IMR-90 (cell line): Measurements from ENCODE around the gene PGS1. TPM values are rescaled to one million over a fixed set of nuclear protein-coding genes. Genes with fewer than 3 reads are reported as not detected.
A peak's percentile ranks its signal among the peaks of the same experiment; 100 is the strongest.

Experiments
- ATAC-seq: fragments of 200-7000 bp; cut with Tn5 transposase; 2 replicates; pipeline ENCODE4 v1.9.1; 2020; ENCODE audit warnings: low read depth, mild to moderate bottlenecking, moderate library complexity
- BruUV-seq: library from RNA; stranded (reverse); fragments of 400-500 nt; replicated peaks from 2 replicates; lab custom pipeline; 2021; lab: Mats Ljungman, UMichigan
- CTCF ChIA-PET: fragments of 300-600 bp; formaldehyde crosslinking; extraction: SDS; loops from one replicate; lab custom pipeline; 2021; ENCODE audit warnings: antibody characterized with exemption; lab: Yijun Ruan, JAX
- POLR2A ChIA-PET: fragments of 300-600 bp; sonication (Branson Sonifier 250); formaldehyde crosslinking; loops from one replicate; lab custom pipeline; 2022; ENCODE audit warnings: antibody characterized with exemption; ENCODE audit not compliant: unreplicated experiment; lab: Charles Lee
- DNase-seq: peaks from one replicate; pipeline ENCODE4 v3.0.0; 2013
- H2AFZ ChIP-seq: replicated peaks from 2 replicates; pipeline ENCODE3; 2013; ENCODE audit warnings: low read length, mild to moderate bottlenecking; ENCODE audit not compliant: poor library complexity
- H2AK5ac ChIP-seq: 2 replicates; pipeline ENCODE4 v1.6.1; 2013; ENCODE audit warnings: low read depth, low read length, inconsistent platforms
- H2AK9ac ChIP-seq: replicated peaks from 2 replicates; pipeline ENCODE3; 2013; ENCODE audit warnings: mild to moderate bottlenecking, low read depth, low read length, moderate library complexity; ENCODE audit not compliant: poor library complexity
- H2BK120ac ChIP-seq: 2 replicates; pipeline ENCODE4 v1.6.1; 2013; ENCODE audit warnings: low read depth, low read length, inconsistent platforms
- H2BK15ac ChIP-seq: 3 replicates; pipeline ENCODE4 v1.6.1; 2013; ENCODE audit warnings: low read depth, low read length, inconsistent platforms
- H2BK20ac ChIP-seq: 2 replicates; pipeline ENCODE4 v1.6.1; 2013; ENCODE audit warnings: low read depth, mild to moderate bottlenecking, inconsistent platforms, low read length, moderate library complexity
- H2BK5ac ChIP-seq: 2 replicates; pipeline ENCODE4 v1.6.1; 2013; ENCODE audit warnings: mild to moderate bottlenecking, low read depth, low read length, inconsistent platforms; ENCODE audit not compliant: poor library complexity, severe bottlenecking
- H3K14ac ChIP-seq: replicated peaks from 2 replicates; pipeline ENCODE4 v1.6.1; 2013; ENCODE audit warnings: low read depth, low read length, inconsistent platforms
- H3K18ac ChIP-seq: 2 replicates; pipeline ENCODE4 v1.6.1; 2013; ENCODE audit warnings: low read depth, low read length, control low read depth
- H3K23ac ChIP-seq: 2 replicates; pipeline ENCODE4 v1.6.1; 2013; ENCODE audit warnings: low read depth, low read length, inconsistent platforms
- H3K27ac ChIP-seq: 2 replicates; pipeline ENCODE4 v1.5.1; 2013; ENCODE audit warnings: mild to moderate bottlenecking, control low read depth, low read length; ENCODE audit not compliant: insufficient read depth
- H3K27me3 ChIP-seq: 2 replicates; pipeline ENCODE4 v1.6.1; 2013; ENCODE audit warnings: low read length; ENCODE audit not compliant: control insufficient read depth, insufficient read depth
- H3K36me3 ChIP-seq: 2 replicates; pipeline ENCODE4 v1.6.1; 2013; ENCODE audit warnings: low read length, mixed read lengths; ENCODE audit not compliant: control insufficient read depth, insufficient read depth
- H3K4ac ChIP-seq: 2 replicates; pipeline ENCODE4 v1.6.1; 2013; ENCODE audit warnings: low read depth, low read length, inconsistent platforms
- H3K4me1 ChIP-seq: 2 replicates; pipeline ENCODE4 v1.6.1; 2013; ENCODE audit warnings: low read length, mixed read lengths; ENCODE audit not compliant: control insufficient read depth, insufficient read depth
- H3K4me2 ChIP-seq: 2 replicates; pipeline ENCODE4 v1.6.1; 2013; ENCODE audit warnings: low read depth, mild to moderate bottlenecking, control low read depth, low read length, moderate library complexity
- H3K4me3 ChIP-seq: 2 replicates; pipeline ENCODE4 v1.5.1; 2013; ENCODE audit warnings: low read depth, mild to moderate bottlenecking, control low read depth, low read length, moderate library complexity; ENCODE audit not compliant: insufficient read depth
- H3K56ac ChIP-seq: 2 replicates; pipeline ENCODE4 v1.6.1; 2013; ENCODE audit warnings: low read length, inconsistent platforms; ENCODE audit not compliant: insufficient read depth; ENCODE audit errors: extremely low read depth
- H3K79me1 ChIP-seq, 2 experiments: 2 replicates each; pipeline ENCODE4 v1.6.1; 2013; ENCODE audit warnings: low read length in 2 of 2, inconsistent platforms in 1 of 2, low read depth in 1 of 2
- H3K9ac ChIP-seq: 2 replicates; pipeline ENCODE4 v1.6.1; 2013; ENCODE audit warnings: low read depth, low read length, control low read depth
- H3K9me1 ChIP-seq: 2 replicates; pipeline ENCODE4 v1.6.1; 2013; ENCODE audit warnings: low read length, inconsistent platforms; ENCODE audit not compliant: insufficient read depth
- H3K9me3 ChIP-seq: 2 replicates; pipeline ENCODE4 v1.6.1; 2013; ENCODE audit warnings: low read length; ENCODE audit not compliant: control insufficient read depth, insufficient read depth
- H4K20me1 ChIP-seq: 2 replicates; pipeline ENCODE4 v1.6.1; 2013; ENCODE audit warnings: low read length, inconsistent platforms; ENCODE audit not compliant: insufficient read depth
- H4K5ac ChIP-seq: 2 replicates; pipeline ENCODE4 v1.6.1; 2013; ENCODE audit warnings: mild to moderate bottlenecking, low read depth, low read length, control low read depth
- H4K8ac ChIP-seq, 2 experiments: 2 replicates each; pipeline ENCODE4 v1.6.1; 2013; ENCODE audit warnings: low read depth in 2 of 2, low read length in 2 of 2, control low read depth in 1 of 2, inconsistent platforms in 1 of 2
- H4K91ac ChIP-seq: 2 replicates; pipeline ENCODE4 v1.6.1; 2013; ENCODE audit warnings: low read depth, low read length, inconsistent platforms; ENCODE audit not compliant: insufficient read depth
- BHLHE40 ChIP-seq: fragments of 150-350 bp; IDR thresholded peaks from 2 replicates; pipeline ENCODE4 v1.6.1; 2016; ENCODE audit warnings: mild to moderate bottlenecking, low read depth, low read length
- CEBPB ChIP-seq: IDR thresholded peaks from 2 replicates; pipeline ENCODE4 v1.6.1; 2012; ENCODE audit warnings: low read depth, low read length, improper control_type of control experiment
- CHD1 ChIP-seq: IDR thresholded peaks from 2 replicates; pipeline ENCODE4 v1.6.1; 2012; ENCODE audit warnings: low read depth, low read length, improper control_type of control experiment
- FOS ChIP-seq: fragments of 150-350 bp; IDR thresholded peaks from 2 replicates; pipeline ENCODE4 v1.6.1; 2016; ENCODE audit warnings: low read depth, low read length
- MAFK ChIP-seq: IDR thresholded peaks from 2 replicates; pipeline ENCODE4 v1.6.1; 2012; ENCODE audit warnings: low read depth, low read length, improper control_type of control experiment
- MAZ ChIP-seq: IDR thresholded peaks from 2 replicates; pipeline ENCODE4 v1.6.1; 2012; ENCODE audit warnings: low read depth, mild to moderate bottlenecking, low read length, improper control_type of control experiment, moderate library complexity, borderline replicate concordance
- MXI1 ChIP-seq: IDR thresholded peaks from 2 replicates; pipeline ENCODE4 v1.6.1; 2012; ENCODE audit warnings: low read depth, mild to moderate bottlenecking, low read length, moderate library complexity, borderline replicate concordance
- NFE2L2 ChIP-seq: fragments of 150-350 bp; IDR thresholded peaks from 2 replicates; pipeline ENCODE4 v1.6.1; 2016; ENCODE audit warnings: low read depth, mild to moderate bottlenecking, low read length
- POLR2A ChIP-seq: IDR thresholded peaks from 2 replicates; pipeline ENCODE4 v1.6.1; 2012; ENCODE audit warnings: mild to moderate bottlenecking, low read depth, low read length
- RAD21 ChIP-seq: IDR thresholded peaks from 2 replicates; pipeline ENCODE4 v1.6.1; 2012; ENCODE audit warnings: low read length, improper control_type of control experiment
- RCOR1 ChIP-seq: IDR thresholded peaks from 2 replicates; pipeline ENCODE4 v1.6.1; 2012; ENCODE audit warnings: mild to moderate bottlenecking, low read length, improper control_type of control experiment; ENCODE audit not compliant: insufficient replicate concordance
- RFX5 ChIP-seq: IDR thresholded peaks from 2 replicates; pipeline ENCODE4 v1.8.0; 2012; ENCODE audit warnings: low read depth, mild to moderate bottlenecking, low read length, moderate library complexity
- SMC3 ChIP-seq: fragments of 150-350 bp; IDR thresholded peaks from 2 replicates; pipeline ENCODE4 v1.6.1; 2016; ENCODE audit warnings: low read depth, mild to moderate bottlenecking, antibody characterized with exemption, low read length, moderate library complexity
- WGBS, 2 experiments: methylation state at CpG; one replicate each; pipeline versions ENCODE4 v1.1.5 to v1.1.7; 2013; ENCODE audit warnings: missing lambda C conversion rate in 2 of 2; ENCODE audit not compliant: insufficient read length in 1 of 2; ENCODE audit errors: extremely low coverage in 2 of 2; 5-methylcytosine and 5-hydroxymethylcytosine counted together
- dilution Hi-C: fragments of 300-500 bp; cut with HindIII; formaldehyde crosslinking; loops from one replicate; pipeline ENCODE4 v1.14.3; 2018; ENCODE audit warnings: low sequenced_read_pairs; ENCODE audit not compliant: unreplicated experiment
- in situ Hi-C: fragments of 300-500 bp; cut with MboI; formaldehyde crosslinking; loops from 3 replicates; pipeline ENCODE4 v1.14.3; 2019; ENCODE audit warnings: low sequenced_read_pairs, inconsistent platforms, mixed read lengths
- intact Hi-C: fragments of 100-400 bp; cut with micrococcal nuclease; formaldehyde crosslinking; loops from 2 replicates; pipeline ENCODE4 v1.10.0; 2022
- polyA plus RNA-seq, 3 experiments: library from polyadenylated mRNA; depleted of rRNA; stranded (reverse); fragments of >200 nt; gene quantifications; 2 replicates each; pipeline ENCODE4 v1.2.3, GENCODE V29; 2012; ENCODE audit warnings: low replicate concordance in 1 of 3
- total RNA-seq: library from RNA; depleted of rRNA; stranded (reverse); fragments of >200 nt; gene quantifications from 2 replicates; pipeline ENCODE4 v1.2.3, GENCODE V29; 2012
- TF ChIP-seq, protein P1 (sequence below): fragments of 150-350 bp; IDR thresholded peaks from 2 replicates; pipeline ENCODE4 v1.6.1; 2017; ENCODE audit warnings: mild to moderate bottlenecking, antibody characterized with exemption, low read length, low read depth
- TF ChIP-seq, protein P2 (sequence below): fragments of 150-350 bp; IDR thresholded peaks from 2 replicates; pipeline ENCODE4 v1.6.1; 2016; ENCODE audit warnings: low read depth, mild to moderate bottlenecking, low read length, moderate library complexity, borderline replicate concordance
- TF ChIP-seq, protein P3 (sequence below): conservative IDR thresholded peaks from 2 replicates; pipeline ENCODE4 v1.5.1; 2012; ENCODE audit warnings: mild to moderate bottlenecking, low read depth, low read length, improper control_type of control experiment

Gene PGS1
- total and polyA plus RNA-seq, 2 of the 4 experiments (the other 2 are of a cell fraction): 18.5 to 43.2 TPM

DNA sequence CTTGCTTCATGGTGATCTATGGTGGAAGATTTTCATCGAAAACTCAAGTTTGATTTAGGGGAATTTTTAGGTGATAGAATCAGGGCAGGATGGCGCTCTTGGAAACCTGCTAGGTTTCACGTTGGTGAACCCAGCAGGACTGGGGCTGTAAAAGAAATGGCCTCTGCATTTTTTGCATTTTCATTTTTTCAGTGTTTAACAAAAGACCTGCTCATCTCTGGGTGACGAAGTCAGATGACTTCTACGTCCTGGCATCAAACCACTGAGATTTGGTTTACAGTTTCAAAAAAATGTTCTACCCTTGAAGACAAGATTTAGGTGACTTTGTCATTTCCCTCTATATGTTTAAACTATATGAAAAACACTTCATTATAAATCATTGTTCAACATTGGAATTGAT is 1.9 kb downstream of the PGS1 start:
- Histone ChIP-seq H3K79me1 (peaks cover 11 to 58% of the 10 kb centered on the region in 2 experiments; a peak in 3 of 4 replicates), H3K4me1 (peaks cover 22% of the 10 kb centered on the region), H3K4me3 (no peak overlapping the region), H4K91ac (no peak overlapping the region), H3K23ac (no peak overlapping the region), H4K8ac (no peak overlapping the region), H4K5ac (no peak overlapping the region), H2AFZ (no peak overlapping the region), H2BK15ac (no peak overlapping the region; the same call in 2 of the 3 replicates), H3K9me3 (no peaks in the 10 kb centered on the region), H3K4me2 (no peak overlapping the region), H3K27ac (no peak overlapping the region), H2BK20ac (no peak overlapping the region), H3K18ac (no peak overlapping the region), H2AK5ac (no peak overlapping the region), H3K9ac (no peak overlapping the region), H4K20me1 (peaks cover 25% of the 10 kb centered on the region; the same call in 1 of the 2 replicates), H3K9me1 (peaks cover 24% of the 10 kb centered on the region), H3K27me3 (no peaks in the 10 kb centered on the region), H3K56ac (no peak overlapping the region), H2AK9ac (no peak overlapping the region), H2BK5ac (no peak overlapping the region), H3K4ac (no peak overlapping the region), H3K14ac (no peak overlapping the region), H3K36me3 (peaks cover 2% of the 10 kb centered on the region), H2BK120ac (no peak overlapping the region)
- CTCF ChIA-PET: no interaction called here
- WGBS, 2 experiments: 100% methylated on average over 1 of the region's 5 CpGs; no CpG with 5 or more reads in 1 of the 2 experiments
- dilution Hi-C loops: no loop called here
- intact Hi-C loops: no loop called here
- ATAC-seq: no peak
- in situ Hi-C loops: no loop called here
- TF ChIP-seq FOS (no peak), RCOR1 (no peak), MAZ (no peak), CEBPB (no peak), BHLHE40 (no peak), CHD1 (no peak), POLR2A (no peak), NFE2L2 (no peak), RFX5 (no peak), MXI1 (no peak), MAFK (no peak), RAD21 (no peak), SMC3 (no peak)
- TF ChIP-seq, protein P1, sequence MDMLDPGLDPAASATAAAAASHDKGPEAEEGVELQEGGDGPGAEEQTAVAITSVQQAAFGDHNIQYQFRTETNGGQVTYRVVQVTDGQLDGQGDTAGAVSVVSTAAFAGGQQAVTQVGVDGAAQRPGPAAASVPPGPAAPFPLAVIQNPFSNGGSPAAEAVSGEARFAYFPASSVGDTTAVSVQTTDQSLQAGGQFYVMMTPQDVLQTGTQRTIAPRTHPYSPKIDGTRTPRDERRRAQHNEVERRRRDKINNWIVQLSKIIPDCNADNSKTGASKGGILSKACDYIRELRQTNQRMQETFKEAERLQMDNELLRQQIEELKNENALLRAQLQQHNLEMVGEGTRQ: no peak
- TF ChIP-seq, protein P2, sequence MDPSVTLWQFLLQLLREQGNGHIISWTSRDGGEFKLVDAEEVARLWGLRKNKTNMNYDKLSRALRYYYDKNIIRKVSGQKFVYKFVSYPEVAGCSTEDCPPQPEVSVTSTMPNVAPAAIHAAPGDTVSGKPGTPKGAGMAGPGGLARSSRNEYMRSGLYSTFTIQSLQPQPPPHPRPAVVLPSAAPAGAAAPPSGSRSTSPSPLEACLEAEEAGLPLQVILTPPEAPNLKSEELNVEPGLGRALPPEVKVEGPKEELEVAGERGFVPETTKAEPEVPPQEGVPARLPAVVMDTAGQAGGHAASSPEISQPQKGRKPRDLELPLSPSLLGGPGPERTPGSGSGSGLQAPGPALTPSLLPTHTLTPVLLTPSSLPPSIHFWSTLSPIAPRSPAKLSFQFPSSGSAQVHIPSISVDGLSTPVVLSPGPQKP: no peak
- TF ChIP-seq, protein P3, sequence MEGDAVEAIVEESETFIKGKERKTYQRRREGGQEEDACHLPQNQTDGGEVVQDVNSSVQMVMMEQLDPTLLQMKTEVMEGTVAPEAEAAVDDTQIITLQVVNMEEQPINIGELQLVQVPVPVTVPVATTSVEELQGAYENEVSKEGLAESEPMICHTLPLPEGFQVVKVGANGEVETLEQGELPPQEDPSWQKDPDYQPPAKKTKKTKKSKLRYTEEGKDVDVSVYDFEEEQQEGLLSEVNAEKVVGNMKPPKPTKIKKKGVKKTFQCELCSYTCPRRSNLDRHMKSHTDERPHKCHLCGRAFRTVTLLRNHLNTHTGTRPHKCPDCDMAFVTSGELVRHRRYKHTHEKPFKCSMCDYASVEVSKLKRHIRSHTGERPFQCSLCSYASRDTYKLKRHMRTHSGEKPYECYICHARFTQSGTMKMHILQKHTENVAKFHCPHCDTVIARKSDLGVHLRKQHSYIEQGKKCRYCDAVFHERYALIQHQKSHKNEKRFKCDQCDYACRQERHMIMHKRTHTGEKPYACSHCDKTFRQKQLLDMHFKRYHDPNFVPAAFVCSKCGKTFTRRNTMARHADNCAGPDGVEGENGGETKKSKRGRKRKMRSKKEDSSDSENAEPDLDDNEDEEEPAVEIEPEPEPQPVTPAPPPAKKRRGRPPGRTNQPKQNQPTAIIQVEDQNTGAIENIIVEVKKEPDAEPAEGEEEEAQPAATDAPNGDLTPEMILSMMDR: no peak
- BruUV-seq: TSS peak; percentile 19
- no peak for DNase-seq
- POLR2A ChIA-PET: no interaction called here
